ENCODE results near the gene ZNF723. TPM values are rescaled to one million over a fixed set of nuclear protein-coding genes. Genes with fewer than 3 reads are reported as not detected.
"Not testable (repeated sequence)": the region's sequence is repeated elsewhere in the genome, so short reads cannot be mapped to it uniquely, and the experiment has no call there.

The ZNF723 gene
- total RNA-seq: not detected
- polyA plus RNA-seq: 0.02 TPM
- long read RNA-seq, donor 1: 0 reads
- long read RNA-seq, donor 2: 0 reads
- long read RNA-seq, donor 3: 0 reads
- long read RNA-seq, donor 4: 0 reads
- long read RNA-seq, donor 5: 0 reads
- long read RNA-seq, donor 6: 0 reads
- long read RNA-seq, donor 7: 0 reads
- long read RNA-seq, donor 8: 0 reads
- long read RNA-seq, donor 9: 0 reads
- long read RNA-seq, donor 10: 0 reads

DNA sequence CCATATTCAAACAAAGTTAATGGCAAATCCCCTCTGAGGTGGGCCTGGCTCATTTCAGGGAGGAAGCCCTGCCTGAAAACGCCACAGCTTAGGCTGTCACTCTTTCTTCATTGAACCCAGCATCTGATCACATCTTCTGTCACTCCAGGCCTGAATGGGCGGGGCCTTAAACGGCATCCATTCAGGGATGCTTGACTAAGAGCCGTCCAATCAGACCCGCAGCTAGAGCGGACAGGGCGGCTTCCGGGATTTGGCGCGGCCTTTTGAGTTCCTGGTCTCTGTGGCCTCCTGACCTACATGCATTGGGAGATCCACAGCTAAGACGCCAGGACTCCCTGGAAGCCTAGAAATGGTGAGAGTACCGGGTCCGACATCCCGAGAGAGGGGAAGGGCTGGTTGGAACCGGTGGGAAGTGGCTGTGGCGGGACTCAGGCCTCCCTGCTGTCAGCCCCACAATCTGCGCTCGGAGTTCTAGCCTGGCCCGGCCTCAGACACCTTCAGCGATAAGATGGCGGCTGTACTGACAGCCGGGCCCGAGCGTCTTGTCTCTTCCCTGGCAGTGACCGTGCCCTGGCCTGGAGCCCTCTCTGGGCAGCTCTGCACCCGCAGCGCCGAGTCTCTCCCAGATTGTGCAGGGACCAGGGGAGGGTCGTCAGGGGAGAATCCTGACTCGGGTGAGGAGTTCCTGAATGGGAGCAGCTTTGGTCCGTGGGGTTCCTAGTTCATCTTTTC, at the start of gene ZNF723:
TSS of gene ZNF723 (plus strand) at position 261 of the 732 bp plus-strand sequence. CDS start at position 350, 89 bp downstream.
- Histone ChIP-seq H3K9me3 (ENCODE audit: control insufficient read depth in 2 of 2, insufficient read depth in 1 of 2, low read length in 1 of 2) (peaks cover 4 to 36% of the 10 kb centered on the region in 2 donors), H3K27ac (ENCODE audit: low read depth in 1 of 2, low read length in 1 of 2) (no peak within 1 kb of the TSS), H3K4me1 (ENCODE audit: control insufficient read depth in 2 of 2, insufficient read depth in 2 of 2, low read length in 2 of 2) (no peaks in the 10 kb centered on the region), H3K27me3 (ENCODE audit: control insufficient read depth in 2 of 2, insufficient read depth in 1 of 2, low read length in 1 of 2) (no peaks in the 10 kb centered on the region), H3K36me3 (ENCODE audit: control insufficient read depth in 2 of 2, insufficient read depth in 2 of 2, low read length in 1 of 2) (no peaks in the 10 kb centered on the region), H3K4me3 (ENCODE audit: low read length in 2 of 2) (no peak within 1 kb of the TSS)
- no peak for DNase-seq (ENCODE audit: low read depth in 6 of 9, low spot score in 9 of 9)
- 20% methylated on average over 31 of the region's 31 CpGs for WGBS

DNA sequence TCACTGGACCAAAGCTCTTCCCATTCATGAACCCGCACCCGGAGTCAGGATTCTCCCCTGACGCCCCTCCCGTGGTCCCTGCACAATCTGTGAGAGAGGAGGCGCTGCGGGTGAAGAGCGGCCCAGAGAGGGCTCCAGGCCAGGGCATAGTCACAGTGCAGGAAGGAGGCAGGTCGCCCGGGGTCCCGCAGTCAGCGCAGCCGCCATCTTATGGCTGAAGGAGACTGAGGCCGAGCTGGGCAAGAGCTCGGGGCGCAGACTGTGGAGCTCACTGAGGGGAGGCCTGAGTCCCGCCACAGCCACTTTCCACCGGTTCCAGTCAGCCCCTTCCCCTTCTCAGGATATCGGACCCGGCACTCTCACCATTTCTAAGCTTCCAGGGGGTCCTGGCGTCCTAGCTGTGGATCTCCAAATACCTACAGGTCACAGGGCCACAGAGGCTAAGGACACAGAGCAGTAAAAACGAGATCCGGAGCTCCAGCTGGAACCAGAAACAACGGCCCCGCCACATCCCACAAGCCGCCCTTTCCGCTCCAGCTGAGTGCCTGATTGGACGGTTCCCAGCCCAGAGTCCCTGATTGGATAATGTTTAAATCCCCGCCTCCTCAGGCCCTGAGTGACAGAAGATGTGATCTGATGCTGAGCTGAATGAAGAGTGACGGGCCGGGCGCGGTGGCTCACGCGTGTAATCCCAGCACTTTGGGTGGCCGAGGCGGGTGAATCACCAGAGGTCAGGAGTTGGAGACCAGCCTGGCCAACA, 48.3 kb upstream of the ZNF723 start, which contains the start of gene ZNF99:
TSS of gene ZNF99 (minus strand) at position 501 of the 760 bp plus-strand sequence. CDS start at position 366, 135 bp downstream.
- H3K27me3 ChIP-seq (ENCODE audit: control insufficient read depth in 2 of 2, insufficient read depth in 1 of 2, low read length in 1 of 2): no peaks in the 10 kb centered on the region
- H3K9me3 ChIP-seq (ENCODE audit: control insufficient read depth in 2 of 2, insufficient read depth in 1 of 2, low read length in 1 of 2): peaks cover 2 to 20% of the 10 kb centered on the region in 2 donors
- H3K4me3 ChIP-seq (ENCODE audit: low read length in 2 of 2): peak within 1 kb of the TSS; percentile 5 to 13
- peak in 2 of 9 donors; percentile 1 to 22 for DNase-seq (ENCODE audit: low read depth in 6 of 9, low spot score in 9 of 9)
- peak within 1 kb of the TSS in 1 of 2 donors; percentile 17 for H3K27ac ChIP-seq (ENCODE audit: low read depth in 1 of 2, low read length in 1 of 2)
- no peaks in the 10 kb centered on the region for H3K36me3 ChIP-seq (ENCODE audit: control insufficient read depth in 2 of 2, insufficient read depth in 2 of 2, low read length in 1 of 2)
- 9% methylated on average over 36 of the region's 36 CpGs for WGBS
- no peaks in the 10 kb centered on the region for H3K4me1 ChIP-seq (ENCODE audit: control insufficient read depth in 2 of 2, insufficient read depth in 2 of 2, low read length in 2 of 2)

DNA sequence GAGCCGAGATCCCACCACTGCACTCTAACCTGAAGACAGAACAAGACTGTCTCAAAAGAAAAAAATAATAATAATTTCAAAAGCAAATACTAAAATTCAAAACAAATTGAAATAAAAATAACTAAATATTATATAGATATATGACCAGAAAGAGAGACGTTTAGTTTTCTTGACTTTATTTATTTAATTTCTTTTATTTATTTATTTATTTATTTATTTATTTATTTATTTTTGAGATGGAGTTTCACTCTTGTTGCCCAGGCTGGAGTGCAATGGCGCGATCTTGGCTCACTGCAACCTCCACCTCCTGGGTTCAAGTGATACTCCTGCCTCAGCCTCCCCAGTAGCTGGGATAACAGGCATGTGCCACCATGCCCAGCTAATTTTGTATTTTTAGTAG, 39.2 kb upstream of the ZNF723 start:
- H3K27me3 ChIP-seq (ENCODE audit: control insufficient read depth in 2 of 2, insufficient read depth in 1 of 2, low read length in 1 of 2); DNase-seq (ENCODE audit: low read depth in 6 of 9, low spot score in 9 of 9); H3K4me1 ChIP-seq (ENCODE audit: control insufficient read depth in 2 of 2, insufficient read depth in 2 of 2, low read length in 2 of 2); H3K36me3 ChIP-seq (ENCODE audit: control insufficient read depth in 2 of 2, insufficient read depth in 2 of 2, low read length in 1 of 2); H3K4me3 ChIP-seq (ENCODE audit: low read length in 2 of 2); H3K27ac ChIP-seq (ENCODE audit: low read depth in 1 of 2, low read length in 1 of 2): not testable (repeated sequence)
- 95% methylated on average over 4 of the region's 4 CpGs for WGBS
- H3K9me3 ChIP-seq (ENCODE audit: control insufficient read depth in 2 of 2, insufficient read depth in 1 of 2, low read length in 1 of 2): peaks cover under 1 to 12% of the 10 kb centered on the region in 2 donors

DNA sequence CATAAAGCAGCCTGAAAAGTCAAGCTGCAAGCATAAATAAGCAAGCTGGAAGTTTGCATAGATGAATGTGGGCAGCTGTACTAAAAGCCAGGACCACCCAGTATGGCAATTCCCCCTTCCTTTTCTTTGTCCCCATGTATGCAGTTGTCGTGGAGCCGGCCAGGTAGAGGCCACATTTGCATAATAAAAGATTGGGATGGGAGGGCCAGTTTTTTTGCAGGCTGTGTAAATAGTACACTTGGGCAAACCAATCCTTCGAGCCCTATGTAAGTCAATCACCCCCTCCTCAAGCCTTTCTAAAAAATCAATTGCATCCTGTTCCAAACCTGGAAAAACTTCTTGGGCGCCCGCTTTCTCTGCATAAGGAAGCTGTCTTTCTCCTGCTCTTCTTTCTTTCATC, 35.1 kb upstream of the ZNF723 start:
- Histone ChIP-seq H3K27me3 (ENCODE audit: control insufficient read depth in 2 of 2, insufficient read depth in 1 of 2, low read length in 1 of 2) (no peaks in the 10 kb centered on the region), H3K36me3 (ENCODE audit: control insufficient read depth in 2 of 2, insufficient read depth in 2 of 2, low read length in 1 of 2) (no peaks in the 10 kb centered on the region), H3K4me3 (ENCODE audit: low read length in 2 of 2) (no peak overlapping the region), H3K27ac (ENCODE audit: low read depth in 1 of 2, low read length in 1 of 2) (no peak overlapping the region), H3K9me3 (ENCODE audit: control insufficient read depth in 2 of 2, insufficient read depth in 1 of 2, low read length in 1 of 2) (peaks cover 3 to 20% of the 10 kb centered on the region in 2 donors), H3K4me1 (ENCODE audit: control insufficient read depth in 2 of 2, insufficient read depth in 2 of 2, low read length in 2 of 2) (no peaks in the 10 kb centered on the region)
- WGBS: 47% methylated on average over 5 of the region's 5 CpGs
- no peak for DNase-seq (ENCODE audit: low read depth in 6 of 9, low spot score in 9 of 9)

DNA sequence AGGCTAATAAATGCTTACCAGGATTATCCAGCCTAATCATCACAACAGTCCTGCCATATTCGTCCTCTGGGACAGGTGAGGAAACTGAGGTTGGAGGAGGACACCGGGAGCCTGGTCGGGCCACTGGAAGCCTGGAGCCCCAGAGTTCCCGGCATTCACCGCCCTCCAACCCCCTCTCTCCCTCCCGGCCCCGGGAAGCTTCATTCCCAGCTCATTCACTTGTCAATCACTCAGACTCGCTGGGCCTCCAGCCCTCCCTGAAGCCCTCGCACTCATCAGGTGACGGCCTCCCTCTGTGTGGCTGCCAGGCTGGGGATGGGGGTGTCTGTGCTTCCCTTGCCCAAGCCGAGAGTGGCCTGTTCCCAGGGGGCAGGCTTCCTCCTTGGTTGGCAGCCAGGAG, 25.7 kb upstream of the ZNF723 start:
- H3K27me3 ChIP-seq (ENCODE audit: control insufficient read depth in 2 of 2, insufficient read depth in 1 of 2, low read length in 1 of 2): no peaks in the 10 kb centered on the region
- H3K36me3 ChIP-seq (ENCODE audit: control insufficient read depth in 2 of 2, insufficient read depth in 2 of 2, low read length in 1 of 2): no peaks in the 10 kb centered on the region
- WGBS: 35% methylated on average over 11 of the region's 11 CpGs
- DNase-seq (ENCODE audit: low read depth in 6 of 9, low spot score in 9 of 9): no peak
- no peak overlapping the region for H3K4me3 ChIP-seq (ENCODE audit: low read length in 2 of 2)
- H3K9me3 ChIP-seq (ENCODE audit: control insufficient read depth in 2 of 2, insufficient read depth in 1 of 2, low read length in 1 of 2): peaks cover 16 to 40% of the 10 kb centered on the region in 2 donors
- H3K4me1 ChIP-seq (ENCODE audit: control insufficient read depth in 2 of 2, insufficient read depth in 2 of 2, low read length in 2 of 2): no peaks in the 10 kb centered on the region
- H3K27ac ChIP-seq (ENCODE audit: low read depth in 1 of 2, low read length in 1 of 2): no peak overlapping the region

DNA sequence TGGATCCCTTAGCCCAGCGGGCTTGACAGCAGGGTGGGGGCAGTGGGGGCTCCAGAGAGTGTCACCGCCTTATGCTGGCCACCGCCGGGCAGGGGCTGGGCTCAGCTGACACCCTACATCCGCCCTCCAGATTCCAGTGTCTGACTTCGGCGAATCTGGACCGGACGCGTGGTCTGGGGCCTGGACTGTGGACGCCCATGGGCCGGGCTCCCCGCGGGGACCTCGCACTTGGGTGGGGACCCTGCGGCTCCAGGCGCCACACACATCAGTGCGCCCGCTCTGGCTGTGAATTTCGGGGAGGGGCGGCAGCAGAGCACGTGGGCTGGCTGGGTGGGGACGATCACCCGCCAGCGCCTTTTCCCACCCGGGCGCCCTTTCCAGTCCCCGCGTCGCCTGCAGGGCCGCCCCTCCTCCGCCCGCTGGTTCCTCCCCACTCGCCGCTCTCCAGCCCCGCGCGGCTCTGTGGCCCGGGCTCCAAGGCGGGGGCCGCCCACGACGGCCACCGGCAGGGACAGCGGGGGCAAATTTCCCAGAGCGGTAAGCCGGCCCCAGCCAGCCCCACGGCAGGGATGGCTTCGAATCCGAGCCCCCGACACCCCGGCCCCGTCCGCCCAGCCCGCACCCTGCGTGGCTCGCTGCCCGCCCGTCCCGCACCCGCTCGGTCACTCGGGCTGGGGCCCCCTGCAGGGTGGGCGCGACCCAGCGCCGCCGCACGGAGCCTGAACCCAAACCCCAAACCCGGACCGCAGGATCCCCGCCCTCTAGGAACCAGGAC, 24.8 kb upstream of the ZNF723 start:
- no peaks in the 10 kb centered on the region for H3K36me3 ChIP-seq (ENCODE audit: control insufficient read depth in 2 of 2, insufficient read depth in 2 of 2, low read length in 1 of 2)
- DNase-seq (ENCODE audit: low read depth in 6 of 9, low spot score in 9 of 9): no peak
- no peaks in the 10 kb centered on the region for H3K4me1 ChIP-seq (ENCODE audit: control insufficient read depth in 2 of 2, insufficient read depth in 2 of 2, low read length in 2 of 2)
- no peak overlapping the region for H3K27ac ChIP-seq (ENCODE audit: low read depth in 1 of 2, low read length in 1 of 2)
- no peaks in the 10 kb centered on the region for H3K27me3 ChIP-seq (ENCODE audit: control insufficient read depth in 2 of 2, insufficient read depth in 1 of 2, low read length in 1 of 2)
- H3K9me3 ChIP-seq (ENCODE audit: control insufficient read depth in 2 of 2, insufficient read depth in 1 of 2, low read length in 1 of 2): peaks cover 15 to 32% of the 10 kb centered on the region in 2 donors
- 16% methylated on average over 72 of the region's 72 CpGs for WGBS
- H3K4me3 ChIP-seq (ENCODE audit: low read length in 2 of 2): no peak overlapping the region

DNA sequence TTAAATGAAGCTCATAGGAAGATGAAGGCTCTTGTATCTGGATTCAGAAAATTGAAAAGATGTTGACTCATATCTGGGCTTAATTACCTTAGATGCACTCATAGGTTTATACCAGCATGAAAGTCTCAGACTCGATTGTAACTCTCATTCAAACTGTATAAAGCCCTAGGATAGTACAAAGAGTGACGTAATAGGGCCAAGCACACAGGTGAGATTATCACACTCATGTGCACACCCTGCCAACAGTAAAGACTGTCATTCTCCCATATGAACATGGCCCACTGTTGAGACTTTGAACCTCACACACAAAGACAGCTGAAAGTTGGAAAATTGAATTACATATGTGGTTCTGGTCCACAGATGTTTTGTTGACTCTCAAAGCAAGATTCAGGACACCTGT, 18.0 kb upstream of the ZNF723 start:
- H3K36me3 ChIP-seq (ENCODE audit: control insufficient read depth in 2 of 2, insufficient read depth in 2 of 2, low read length in 1 of 2): no peaks in the 10 kb centered on the region
- WGBS: 90% methylated on average over 2 of the region's 2 CpGs
- H3K27ac ChIP-seq (ENCODE audit: low read depth in 1 of 2, low read length in 1 of 2): no peak overlapping the region
- H3K4me1 ChIP-seq (ENCODE audit: control insufficient read depth in 2 of 2, insufficient read depth in 2 of 2, low read length in 2 of 2): no peaks in the 10 kb centered on the region
- H3K27me3 ChIP-seq (ENCODE audit: control insufficient read depth in 2 of 2, insufficient read depth in 1 of 2, low read length in 1 of 2): no peaks in the 10 kb centered on the region
- H3K4me3 ChIP-seq (ENCODE audit: low read length in 2 of 2): no peak overlapping the region
- no peak for DNase-seq (ENCODE audit: low read depth in 6 of 9, low spot score in 9 of 9)
- peaks cover 3% of the 10 kb centered on the region in 2 donors for H3K9me3 ChIP-seq (ENCODE audit: control insufficient read depth in 2 of 2, insufficient read depth in 1 of 2, low read length in 1 of 2)

DNA sequence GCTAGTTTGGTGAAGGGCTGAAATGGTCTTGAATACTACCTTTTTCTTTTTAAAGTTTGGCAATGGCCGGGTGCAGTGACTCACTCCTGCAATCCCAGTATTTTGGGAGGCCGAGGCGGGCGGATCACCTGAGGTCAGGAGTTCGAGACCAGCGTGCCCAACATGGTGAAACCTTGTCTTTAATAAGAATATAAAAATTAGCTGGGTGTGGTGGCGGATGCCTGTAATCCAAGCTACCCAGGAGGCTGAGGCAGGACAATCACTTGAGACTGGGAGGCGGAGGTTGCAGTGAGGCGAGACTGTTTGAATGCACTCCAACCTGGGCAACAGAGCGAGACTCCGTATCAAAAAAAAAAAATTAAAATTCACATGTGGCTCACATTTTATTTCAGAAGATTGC, 880 bp upstream of the ZNF723 start:
- no peak for DNase-seq (ENCODE audit: low read depth in 6 of 9, low spot score in 9 of 9)
- Histone ChIP-seq H3K9me3 (ENCODE audit: control insufficient read depth in 2 of 2, insufficient read depth in 1 of 2, low read length in 1 of 2) (peaks cover 4 to 33% of the 10 kb centered on the region in 2 donors), H3K36me3 (ENCODE audit: control insufficient read depth in 2 of 2, insufficient read depth in 2 of 2, low read length in 1 of 2) (no peaks in the 10 kb centered on the region), H3K27ac (ENCODE audit: low read depth in 1 of 2, low read length in 1 of 2) (no peak overlapping the region), H3K4me3 (ENCODE audit: low read length in 2 of 2) (no peak overlapping the region), H3K4me1 (ENCODE audit: control insufficient read depth in 2 of 2, insufficient read depth in 2 of 2, low read length in 2 of 2) (no peaks in the 10 kb centered on the region), H3K27me3 (ENCODE audit: control insufficient read depth in 2 of 2, insufficient read depth in 1 of 2, low read length in 1 of 2) (no peaks in the 10 kb centered on the region)
- 97% methylated on average over 11 of the region's 11 CpGs for WGBS
